ENCODE results near the gene KRTAP4-9. TPM values are rescaled to one million over a fixed set of nuclear protein-coding genes. Genes with fewer than 3 reads are reported as not detected.

The KRTAP4-9 gene
- total RNA-seq, 1 experiment from 2014 or later: not detected

DNA sequence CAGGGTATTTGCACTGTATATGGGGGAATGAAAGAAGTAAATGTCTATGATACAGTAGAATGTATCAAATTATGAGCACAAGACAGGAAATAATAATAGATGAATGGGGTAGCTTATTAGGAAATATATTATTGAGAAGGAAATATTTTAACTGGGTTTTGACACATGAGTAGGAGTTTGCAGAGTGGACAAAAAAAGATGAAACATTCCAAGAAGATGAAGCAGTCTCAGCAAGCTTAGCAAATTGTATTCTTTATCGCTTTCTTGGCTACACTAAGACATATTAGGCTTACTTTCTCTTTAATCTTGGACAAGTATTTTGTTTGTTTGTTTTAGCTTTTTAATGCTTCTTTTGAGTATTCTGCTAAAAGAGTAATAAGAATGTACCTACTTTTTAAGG is 1.3 kb upstream of the KRTAP4-9 start:
- peak overlapping the region; percentile 45 for H3K9ac ChIP-seq (ENCODE audit: low read length)
- TF ChIP-seq ELF1 (IDR thresholded peaks at IDR 0.05; ENCODE audit: borderline replicate concordance, low read depth) (no peak), ZNF274 (IDR thresholded peaks at IDR 0.05; ENCODE audit: low read depth, low read length) (no peak), REST (IDR thresholded peaks at IDR 0.05; ENCODE audit: low read depth) (no peak), SIN3A (IDR thresholded peaks at IDR 0.05; ENCODE audit: low read depth) (no peak)
- TF ChIP-seq, protein P1, sequence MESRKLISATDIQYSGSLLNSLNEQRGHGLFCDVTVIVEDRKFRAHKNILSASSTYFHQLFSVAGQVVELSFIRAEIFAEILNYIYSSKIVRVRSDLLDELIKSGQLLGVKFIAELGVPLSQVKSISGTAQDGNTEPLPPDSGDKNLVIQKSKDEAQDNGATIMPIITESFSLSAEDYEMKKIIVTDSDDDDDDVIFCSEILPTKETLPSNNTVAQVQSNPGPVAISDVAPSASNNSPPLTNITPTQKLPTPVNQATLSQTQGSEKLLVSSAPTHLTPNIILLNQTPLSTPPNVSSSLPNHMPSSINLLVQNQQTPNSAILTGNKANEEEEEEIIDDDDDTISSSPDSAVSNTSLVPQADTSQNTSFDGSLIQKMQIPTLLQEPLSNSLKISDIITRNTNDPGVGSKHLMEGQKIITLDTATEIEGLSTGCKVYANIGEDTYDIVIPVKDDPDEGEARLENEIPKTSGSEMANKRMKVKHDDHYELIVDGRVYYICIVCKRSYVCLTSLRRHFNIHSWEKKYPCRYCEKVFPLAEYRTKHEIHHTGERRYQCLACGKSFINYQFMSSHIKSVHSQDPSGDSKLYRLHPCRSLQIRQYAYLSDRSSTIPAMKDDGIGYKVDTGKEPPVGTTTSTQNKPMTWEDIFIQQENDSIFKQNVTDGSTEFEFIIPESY (IDR thresholded peaks at IDR 0.05; ENCODE audit: extremely low read depth, insufficient replicate concordance, low read length): no peak

More for the DNA sequence above, 1.3 kb upstream of the KRTAP4-9 start:
- Histone ChIP-seq H3K4me1 (ENCODE audit: control insufficient read depth in 1 of 2, insufficient read depth in 2 of 2, low read length in 2 of 2) (peaks cover 13 to 52% of the 10 kb centered on the region in 2 experiments), H3K4me3 (replicated peaks in 1 of 2; ENCODE audit: low read depth in 1 of 2, low read length in 2 of 2) (no peak overlapping the region), H2AFZ (ENCODE audit: low read depth, low read length, poor library complexity, severe bottlenecking) (no peak overlapping the region), H3K27me3 (ENCODE audit: insufficient read depth, low read length) (no peaks in the 10 kb centered on the region), H3K4me2 (ENCODE audit: low read length) (peak overlapping the region; percentile 59), H3K9me2 (ENCODE audit: insufficient read depth) (no peaks in the 10 kb centered on the region), H3K79me2 (ENCODE audit: insufficient read depth, low read length) (no peaks in the 10 kb centered on the region), H3K9me3 (ENCODE audit: control insufficient read depth in 1 of 2, insufficient read depth in 1 of 2, low read depth in 1 of 2, low read length in 2 of 2) (peaks cover 0 to 5% of the 10 kb centered on the region in 2 experiments; a peak in 1 of 4 replicates), H4K20me1 (ENCODE audit: insufficient read depth) (no peaks in the 10 kb centered on the region), H3K36me3 (ENCODE audit: control insufficient read depth in 1 of 2, insufficient read depth in 2 of 2, low read length in 2 of 2) (peaks cover 0 to 16% of the 10 kb centered on the region in 2 experiments; a peak in 2 of 4 replicates), H3K27ac (ENCODE audit: low read depth, low read length) (peak overlapping the region; percentile 75; the same call in 1 of the 2 replicates)
- no TSS peak for BruUV-seq (replicated peaks)
- POLR2A ChIA-PET: no interaction called here
- ATAC-seq: no peak
- RAD21 ChIA-PET (ENCODE audit: low non-redundant PET in 1 of 2, low total read pairs in 2 of 2, uncharacterized antibody in 2 of 2, unreplicated experiment in 2 of 2): no interaction called here
- intact Hi-C loops (cut with micrococcal nuclease): no loop called here
- no peak for DNase-seq (ENCODE audit: low read depth, low spot score)
- CTCF ChIA-PET: no interaction called here
